A549 (cell line): ENCODE data around the gene UVRAG.

Source experiments
- CHD2 ChIP-seq: fragments of 150-350 bp; IDR thresholded peaks from 2 replicates; pipeline ENCODE4 v1.6.1; 2014; ENCODE audit warnings: low read length; ENCODE audit not compliant: partially characterized antibody
- CHD4 ChIP-seq: fragments of 200-600 bp; sonication (generic); IDR thresholded peaks from 2 replicates; pipeline ENCODE4 v1.6.1; 2016; ENCODE audit warnings: antibody characterized with exemption, mild to moderate bottlenecking, borderline replicate concordance
- EHMT2 ChIP-seq: fragments of 200-600 bp; sonication (generic); IDR thresholded peaks from 2 replicates; pipeline ENCODE4 v1.6.1; 2016; ENCODE audit warnings: antibody characterized with exemption, low read depth, mild to moderate bottlenecking, moderate library complexity
- HEYL ChIP-seq: fragments of 250-450 bp; sonication (Bioruptor Pico); IDR thresholded peaks from 2 replicates; pipeline ENCODE4 v1.8.0; 2021; ENCODE audit warnings: mild to moderate bottlenecking, moderate library complexity
- JUN ChIP-seq, 2 experiments: fragments of >200 bp; sonication (Bioruptor Twin); formaldehyde crosslinking; IDR thresholded peaks; 2 replicates in 1 of 2; 3 replicates in 1 of 2; pipeline ENCODE4 v1.6.1; 2016 to 2017
- KDM1A ChIP-seq: fragments of 200-600 bp; sonication (generic); IDR thresholded peaks from 2 replicates; pipeline ENCODE4 v1.6.1; 2016; ENCODE audit warnings: low read depth, mild to moderate bottlenecking
- MAZ ChIP-seq: fragments of 150-350 bp; IDR thresholded peaks from 2 replicates; pipeline ENCODE4 v1.6.1; 2014; ENCODE audit warnings: antibody characterized with exemption, low read depth, low read length, borderline replicate concordance
- MYC ChIP-seq: IDR thresholded peaks from 2 replicates; pipeline ENCODE4 v1.6.1; 2012; ENCODE audit warnings: mild to moderate bottlenecking, inconsistent platforms, low read length, improper control_type of control experiment, borderline replicate concordance
- POLR2A ChIP-seq: IDR thresholded peaks from 2 replicates; pipeline ENCODE4 v1.6.1; 2012; ENCODE audit warnings: mild to moderate bottlenecking, low read length
- ZFP36 ChIP-seq: fragments of 450-650 bp; IDR thresholded peaks from 2 replicates; pipeline ENCODE4 v1.6.1; 2014; ENCODE audit warnings: borderline replicate concordance; ENCODE audit not compliant: partially characterized antibody
- TF ChIP-seq, protein P1 (sequence below): fragments of >200 bp; sonication (Bioruptor Twin); formaldehyde crosslinking; IDR thresholded peaks from 3 replicates; pipeline ENCODE4 v1.5.1; 2016
- TF ChIP-seq, protein P2 (sequence below): fragments of 200-600 bp; sonication (generic); IDR thresholded peaks from 2 replicates; pipeline ENCODE4 v1.6.1; 2016; ENCODE audit warnings: antibody characterized with exemption, mild to moderate bottlenecking, moderate library complexity
- TF ChIP-seq, protein P3 (sequence below): fragments of 450-650 bp; IDR thresholded peaks from 2 replicates; pipeline ENCODE4 v1.6.1; 2014; ENCODE audit warnings: antibody characterized with exemption

DNA sequence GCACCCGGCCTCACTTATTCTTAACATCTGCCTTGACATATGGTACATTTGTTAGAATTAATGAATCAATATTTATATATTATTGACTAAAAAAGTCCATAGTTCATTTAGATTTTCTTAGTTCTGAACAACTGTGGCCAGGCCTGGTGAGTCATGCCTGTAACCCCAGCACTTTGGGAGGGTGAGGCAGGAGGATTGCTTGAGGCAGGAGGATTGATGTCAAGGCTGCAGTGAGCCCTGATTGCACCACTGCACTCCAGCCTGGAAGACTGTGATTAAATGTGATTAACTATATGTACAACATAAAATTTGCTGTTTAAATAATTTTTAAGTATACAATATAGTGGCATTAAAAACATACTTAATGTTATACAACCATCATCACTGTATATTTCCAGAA lies 5.6 kb downstream of the UVRAG start:
- TF ChIP-seq, protein P1, sequence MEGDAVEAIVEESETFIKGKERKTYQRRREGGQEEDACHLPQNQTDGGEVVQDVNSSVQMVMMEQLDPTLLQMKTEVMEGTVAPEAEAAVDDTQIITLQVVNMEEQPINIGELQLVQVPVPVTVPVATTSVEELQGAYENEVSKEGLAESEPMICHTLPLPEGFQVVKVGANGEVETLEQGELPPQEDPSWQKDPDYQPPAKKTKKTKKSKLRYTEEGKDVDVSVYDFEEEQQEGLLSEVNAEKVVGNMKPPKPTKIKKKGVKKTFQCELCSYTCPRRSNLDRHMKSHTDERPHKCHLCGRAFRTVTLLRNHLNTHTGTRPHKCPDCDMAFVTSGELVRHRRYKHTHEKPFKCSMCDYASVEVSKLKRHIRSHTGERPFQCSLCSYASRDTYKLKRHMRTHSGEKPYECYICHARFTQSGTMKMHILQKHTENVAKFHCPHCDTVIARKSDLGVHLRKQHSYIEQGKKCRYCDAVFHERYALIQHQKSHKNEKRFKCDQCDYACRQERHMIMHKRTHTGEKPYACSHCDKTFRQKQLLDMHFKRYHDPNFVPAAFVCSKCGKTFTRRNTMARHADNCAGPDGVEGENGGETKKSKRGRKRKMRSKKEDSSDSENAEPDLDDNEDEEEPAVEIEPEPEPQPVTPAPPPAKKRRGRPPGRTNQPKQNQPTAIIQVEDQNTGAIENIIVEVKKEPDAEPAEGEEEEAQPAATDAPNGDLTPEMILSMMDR: no peak
- no peak for TF ChIP-seq KDM1A
- TF ChIP-seq HEYL: no peak
- TF ChIP-seq, protein P2, sequence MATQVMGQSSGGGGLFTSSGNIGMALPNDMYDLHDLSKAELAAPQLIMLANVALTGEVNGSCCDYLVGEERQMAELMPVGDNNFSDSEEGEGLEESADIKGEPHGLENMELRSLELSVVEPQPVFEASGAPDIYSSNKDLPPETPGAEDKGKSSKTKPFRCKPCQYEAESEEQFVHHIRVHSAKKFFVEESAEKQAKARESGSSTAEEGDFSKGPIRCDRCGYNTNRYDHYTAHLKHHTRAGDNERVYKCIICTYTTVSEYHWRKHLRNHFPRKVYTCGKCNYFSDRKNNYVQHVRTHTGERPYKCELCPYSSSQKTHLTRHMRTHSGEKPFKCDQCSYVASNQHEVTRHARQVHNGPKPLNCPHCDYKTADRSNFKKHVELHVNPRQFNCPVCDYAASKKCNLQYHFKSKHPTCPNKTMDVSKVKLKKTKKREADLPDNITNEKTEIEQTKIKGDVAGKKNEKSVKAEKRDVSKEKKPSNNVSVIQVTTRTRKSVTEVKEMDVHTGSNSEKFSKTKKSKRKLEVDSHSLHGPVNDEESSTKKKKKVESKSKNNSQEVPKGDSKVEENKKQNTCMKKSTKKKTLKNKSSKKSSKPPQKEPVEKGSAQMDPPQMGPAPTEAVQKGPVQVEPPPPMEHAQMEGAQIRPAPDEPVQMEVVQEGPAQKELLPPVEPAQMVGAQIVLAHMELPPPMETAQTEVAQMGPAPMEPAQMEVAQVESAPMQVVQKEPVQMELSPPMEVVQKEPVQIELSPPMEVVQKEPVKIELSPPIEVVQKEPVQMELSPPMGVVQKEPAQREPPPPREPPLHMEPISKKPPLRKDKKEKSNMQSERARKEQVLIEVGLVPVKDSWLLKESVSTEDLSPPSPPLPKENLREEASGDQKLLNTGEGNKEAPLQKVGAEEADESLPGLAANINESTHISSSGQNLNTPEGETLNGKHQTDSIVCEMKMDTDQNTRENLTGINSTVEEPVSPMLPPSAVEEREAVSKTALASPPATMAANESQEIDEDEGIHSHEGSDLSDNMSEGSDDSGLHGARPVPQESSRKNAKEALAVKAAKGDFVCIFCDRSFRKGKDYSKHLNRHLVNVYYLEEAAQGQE: no peak
- TF ChIP-seq JUN (IDR thresholded peaks at IDR 0.05): no peak
- no peak for TF ChIP-seq CHD2
- TF ChIP-seq POLR2A: no peak
- TF ChIP-seq, protein P3, sequence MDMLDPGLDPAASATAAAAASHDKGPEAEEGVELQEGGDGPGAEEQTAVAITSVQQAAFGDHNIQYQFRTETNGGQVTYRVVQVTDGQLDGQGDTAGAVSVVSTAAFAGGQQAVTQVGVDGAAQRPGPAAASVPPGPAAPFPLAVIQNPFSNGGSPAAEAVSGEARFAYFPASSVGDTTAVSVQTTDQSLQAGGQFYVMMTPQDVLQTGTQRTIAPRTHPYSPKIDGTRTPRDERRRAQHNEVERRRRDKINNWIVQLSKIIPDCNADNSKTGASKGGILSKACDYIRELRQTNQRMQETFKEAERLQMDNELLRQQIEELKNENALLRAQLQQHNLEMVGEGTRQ: no peak
- no peak for TF ChIP-seq ZFP36
- TF ChIP-seq MYC: no peak
- TF ChIP-seq EHMT2: no peak
- no peak for TF ChIP-seq CHD4
- no peak for TF ChIP-seq MAZ
